ENCODE results near the gene LYSMD3. TPM values are rescaled to one million over a fixed set of nuclear protein-coding genes. Genes with fewer than 3 reads are reported as not detected.

The LYSMD3 gene
- total and polyA plus RNA-seq, 2 donors from 2014 or later = 7.3 to 18.7 TPM

DNA sequence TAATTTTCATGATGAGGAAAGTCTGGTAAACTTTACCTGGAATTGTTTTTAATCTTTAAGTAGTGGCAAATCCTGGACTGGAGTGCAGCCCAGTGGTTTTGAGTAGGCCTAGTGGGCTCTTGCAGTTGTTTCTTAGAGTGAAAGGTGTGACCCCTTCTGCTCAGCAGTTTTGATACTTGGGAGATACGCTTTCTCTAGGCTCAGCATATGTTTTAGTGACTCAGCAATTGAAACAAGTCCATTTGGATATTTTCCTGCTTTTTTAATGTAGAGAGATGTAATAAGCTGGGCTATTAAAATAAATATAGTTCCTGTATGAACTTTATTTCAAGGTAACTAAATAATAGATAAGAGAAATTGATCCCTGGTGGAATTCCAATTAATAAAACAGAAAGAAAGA, 48.7 kb downstream of the LYSMD3 start:
- intact Hi-C loops (cut with DNase I) = no loop called here
- Histone ChIP-seq H3K4me1 (ENCODE audit: control insufficient read depth in 2 of 3, insufficient read depth in 2 of 3, low read depth in 1 of 3, low read length in 3 of 3) (no peaks in the 10 kb centered on the region), H3K9me3 (ENCODE audit: control insufficient read depth in 2 of 3, insufficient read depth in 1 of 3, low read length in 3 of 3) (no peaks in the 10 kb centered on the region), H3K4me3 (ENCODE audit: low read length in 3 of 3) (no peak overlapping the region), H3K27me3 (ENCODE audit: control insufficient read depth, insufficient read depth, low read length) (no peaks in the 10 kb centered on the region), H3K9ac (ENCODE audit: low read length in 3 of 3) (no peak overlapping the region), H3K36me3 (ENCODE audit: control insufficient read depth in 2 of 3, insufficient read depth in 3 of 3, low read length in 3 of 3) (no peaks in the 10 kb centered on the region), H3K27ac (ENCODE audit: low read depth in 2 of 2, low read length in 2 of 2) (no peak overlapping the region)
- no peak for TF ChIP-seq CTCF (IDR thresholded peaks at IDR 0.05; ENCODE audit: borderline replicate concordance, extremely low read depth, insufficient read depth)
- DNase-seq (no peak), FAIRE-seq (no peak)

GRCh38 chr5:90479611-90480385, 49.6 kb downstream of the LYSMD3 start:
- FAIRE-seq = no peak
- no peak for TF ChIP-seq CTCF (IDR thresholded peaks at IDR 0.05; ENCODE audit: borderline replicate concordance, extremely low read depth, insufficient read depth)
- H3K27me3 ChIP-seq (ENCODE audit: control insufficient read depth, insufficient read depth, low read length) = no peaks in the 10 kb centered on the region
- H3K9me3 ChIP-seq (ENCODE audit: control insufficient read depth in 2 of 3, insufficient read depth in 1 of 3, low read length in 3 of 3) = no peaks in the 10 kb centered on the region
- H3K4me3 ChIP-seq (ENCODE audit: low read length in 3 of 3) = no peak overlapping the region
- intact Hi-C loops (cut with DNase I) = no loop called here
- no peak overlapping the region for H3K27ac ChIP-seq (ENCODE audit: low read depth in 2 of 2, low read length in 2 of 2)
- peaks cover 0 to 2% (median 0%) of the 10 kb centered on the region in 3 donors for H3K4me1 ChIP-seq (ENCODE audit: control insufficient read depth in 2 of 3, insufficient read depth in 2 of 3, low read depth in 1 of 3, low read length in 3 of 3)
- no peak for DNase-seq
- no peak overlapping the region for H3K9ac ChIP-seq (ENCODE audit: low read length in 3 of 3)
- H3K36me3 ChIP-seq (ENCODE audit: control insufficient read depth in 2 of 3, insufficient read depth in 3 of 3, low read length in 3 of 3) = no peaks in the 10 kb centered on the region

DNA sequence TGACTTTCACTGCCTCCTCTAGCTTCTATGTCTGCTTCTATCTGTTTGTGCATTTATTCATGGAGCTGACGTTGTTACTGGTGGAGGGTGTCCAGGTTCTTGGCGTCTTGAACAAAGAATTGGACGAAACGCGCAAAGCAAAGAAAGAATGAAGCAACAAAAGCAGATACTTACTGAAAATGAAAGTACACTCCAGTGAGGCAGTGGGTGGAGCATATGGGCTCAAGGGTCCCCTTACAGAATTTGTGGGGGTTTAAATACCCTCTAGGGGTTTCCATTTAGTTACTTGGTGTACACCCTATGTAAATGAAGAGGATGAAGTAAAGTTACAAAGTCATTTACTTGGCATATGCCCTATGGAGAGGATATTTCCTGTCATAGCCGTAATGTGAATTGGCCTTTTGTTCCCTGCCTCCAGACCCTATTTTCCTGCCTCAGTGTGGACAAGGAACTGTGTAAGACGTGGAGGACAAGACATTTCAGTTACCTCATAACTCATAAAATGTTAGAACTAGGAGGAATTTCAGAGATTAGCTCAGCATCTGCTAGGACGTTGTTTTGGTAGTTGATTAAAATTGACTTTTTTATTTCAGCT, 51.7 kb downstream of the LYSMD3 start:
- TF ChIP-seq CTCF (IDR thresholded peaks at IDR 0.05; ENCODE audit: borderline replicate concordance, extremely low read depth, insufficient read depth) = no peak
- H3K9ac ChIP-seq (ENCODE audit: low read length in 3 of 3) = no peak overlapping the region
- DNase-seq (no peak), FAIRE-seq (no peak)
- no peaks in the 10 kb centered on the region for H3K27me3 ChIP-seq (ENCODE audit: control insufficient read depth, insufficient read depth, low read length)
- intact Hi-C loops (cut with DNase I) = no loop called here
- no peaks in the 10 kb centered on the region for H3K9me3 ChIP-seq (ENCODE audit: control insufficient read depth in 2 of 3, insufficient read depth in 1 of 3, low read length in 3 of 3)
- no peaks in the 10 kb centered on the region for H3K36me3 ChIP-seq (ENCODE audit: control insufficient read depth in 2 of 3, insufficient read depth in 3 of 3, low read length in 3 of 3)
- peak overlapping the region in 1 of 3 donors; percentile 24 for H3K4me3 ChIP-seq (ENCODE audit: low read length in 3 of 3)
- no peak overlapping the region for H3K27ac ChIP-seq (ENCODE audit: low read depth in 2 of 2, low read length in 2 of 2)
- peaks cover 0 to 11% (median 4%) of the 10 kb centered on the region in 3 donors for H3K4me1 ChIP-seq (ENCODE audit: control insufficient read depth in 2 of 3, insufficient read depth in 2 of 3, low read depth in 1 of 3, low read length in 3 of 3)
